Activated naive CD4-positive, alpha-beta T cell treated with anti-CD3 and anti-CD28 coated beads, Interleukin-2, amount 10 ng/mL, durations not matched to agents 7 days and 5 days (primary cell): Measurements from ENCODE around the gene FAM163B.

Experiments
- CTCF ChIA-PET: fragments of 350-600 bp; sonication (Branson Sonifier 250); formaldehyde crosslinking; loops from one replicate; lab custom pipeline; 2021; ENCODE audit warnings: antibody characterized with exemption; lab: Charles Lee
- DNase-seq: peaks from one replicate; pipeline ENCODE4 v3.0.0-alpha.2; 2020
- H3K27ac Mint-ChIP-seq: one replicate; pipeline ENCODE4 v1.8.0; 2021; ENCODE audit warnings: mild to moderate bottlenecking, moderate library complexity, mixed read lengths
- H3K27me3 Mint-ChIP-seq: one replicate; pipeline ENCODE4 v1.8.0; 2021; ENCODE audit warnings: mild to moderate bottlenecking, mixed read lengths
- H3K36me3 Mint-ChIP-seq: one replicate; pipeline ENCODE4 v1.8.0; 2021; ENCODE audit warnings: mixed read lengths
- H3K4me1 Mint-ChIP-seq: one replicate; pipeline ENCODE4 v1.8.0; 2021; ENCODE audit warnings: mixed read lengths
- H3K4me3 Mint-ChIP-seq: one replicate; pipeline ENCODE4 v1.8.0; 2021; ENCODE audit warnings: mild to moderate bottlenecking, moderate library complexity, mixed read lengths
- H3K9me3 Mint-ChIP-seq: one replicate; pipeline ENCODE4 v1.8.0; 2021; ENCODE audit warnings: mixed read lengths

FAM163B gene

DNA sequence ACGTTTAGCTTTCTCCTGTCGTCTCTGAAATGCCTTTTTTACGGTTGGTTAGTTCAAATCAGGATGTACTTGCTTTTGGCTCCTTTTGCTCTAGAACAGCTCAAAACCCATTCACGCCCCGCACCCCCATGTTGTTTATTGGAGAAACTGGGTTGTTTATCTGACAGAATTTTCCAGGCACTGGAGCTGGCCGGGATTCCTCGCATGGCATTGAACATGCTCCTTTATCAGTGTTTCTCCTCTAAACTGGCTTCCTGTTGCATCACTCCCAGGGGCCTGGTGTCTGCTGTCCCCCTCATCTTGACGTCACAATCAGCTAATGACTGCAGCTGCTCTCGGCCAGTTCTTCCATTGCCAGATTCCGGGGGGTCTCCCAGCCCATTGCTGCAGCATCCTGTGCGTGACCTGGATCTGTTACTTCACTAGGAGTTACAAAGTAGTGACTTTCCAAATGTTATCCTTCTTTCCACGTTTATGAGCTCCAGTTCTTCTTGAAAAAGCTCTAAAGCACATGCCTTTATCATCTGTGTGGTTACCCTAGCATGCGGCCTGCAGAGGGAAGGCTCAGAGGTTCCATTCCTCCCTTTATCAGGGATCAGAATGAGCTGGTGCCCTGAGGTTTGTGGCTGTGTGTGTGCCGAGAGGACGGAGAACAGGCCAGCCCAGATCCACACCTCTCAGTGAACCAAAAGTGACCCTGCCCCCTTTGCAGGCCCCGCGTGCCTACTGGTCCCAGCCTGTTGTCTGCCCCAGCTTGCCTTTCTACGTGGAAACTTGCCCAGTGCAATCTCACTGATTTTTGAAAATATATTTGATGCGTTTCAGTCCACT lies 27.5 kb downstream of the FAM163B start:
- Mint-ChIP-seq H3K27me3 (peaks cover 88% of the 10 kb centered on the region), H3K36me3 (no peaks in the 10 kb centered on the region), H3K27ac (no peak overlapping the region)

DNA sequence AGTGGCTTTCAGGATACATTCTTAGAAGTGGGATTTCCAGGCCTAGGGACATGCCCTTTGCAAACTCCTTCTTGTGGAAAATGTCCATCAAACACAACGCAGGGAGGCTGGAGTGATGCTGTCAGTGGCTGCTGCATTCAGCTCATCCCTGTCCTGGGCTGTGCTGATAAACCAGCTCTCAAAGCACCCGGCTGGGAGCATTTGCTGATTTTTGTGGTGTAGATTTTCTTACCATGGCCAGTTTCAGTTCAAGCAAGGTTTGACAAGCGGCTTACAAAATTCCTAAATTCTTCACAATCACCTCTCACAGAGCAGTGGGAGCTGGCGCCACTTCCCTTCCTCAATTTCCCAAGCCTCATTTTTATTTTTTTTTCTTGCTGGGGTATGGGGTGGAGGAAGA lies 28.2 kb downstream of the FAM163B start:
- Mint-ChIP-seq H3K36me3 (no peaks in the 10 kb centered on the region), H3K4me3 (no peak overlapping the region), H3K27me3 (peaks cover 86% of the 10 kb centered on the region), H3K9me3 (no peaks in the 10 kb centered on the region), H3K4me1 (peaks cover 6% of the 10 kb centered on the region), H3K27ac (no peak overlapping the region)
- CTCF ChIA-PET, result interaction anchor here (1.2 kb wide), 1 partner anchor 10 kb away, joined by 3 read pairs; no protein-coding TSS in a partner anchor
- no peak for DNase-seq

More for the DNA sequence above, 27.5 kb downstream of the FAM163B start:
- no peak overlapping the region for H3K4me3 Mint-ChIP-seq
- DNase-seq, result no peak
- CTCF ChIA-PET, result no interaction called here
- H3K4me1 Mint-ChIP-seq, result peaks cover 2% of the 10 kb centered on the region
- H3K9me3 Mint-ChIP-seq, result no peaks in the 10 kb centered on the region

DNA sequence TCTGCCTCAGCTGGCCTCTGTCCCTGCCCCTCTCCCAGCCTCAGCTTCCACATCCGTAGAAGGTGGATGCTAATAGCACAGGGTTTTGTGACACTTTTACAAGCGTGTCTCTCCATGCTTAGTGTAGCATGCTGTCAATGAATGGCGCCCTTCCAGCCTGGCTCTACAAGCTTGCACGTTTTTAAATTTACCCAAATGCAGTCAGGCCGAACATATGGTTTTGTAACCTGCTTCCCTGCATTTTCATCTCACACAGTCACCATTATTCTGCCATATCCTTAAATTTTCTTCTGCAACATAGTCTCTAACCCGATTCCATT lies 28.8 kb downstream of the FAM163B start:
- H3K4me1 Mint-ChIP-seq, result peaks cover 6% of the 10 kb centered on the region
- H3K4me3 Mint-ChIP-seq, result no peak overlapping the region
- H3K27ac Mint-ChIP-seq, result no peak overlapping the region
- peaks cover 86% of the 10 kb centered on the region for H3K27me3 Mint-ChIP-seq
- no peaks in the 10 kb centered on the region for H3K36me3 Mint-ChIP-seq
- H3K9me3 Mint-ChIP-seq, result no peaks in the 10 kb centered on the region
- DNase-seq, result no peak
- CTCF ChIA-PET, result interaction anchor here (1.0 to 1.2 kb wide), 2 partner anchors 9 kb away, joined by 3 read pairs; no protein-coding TSS in a partner anchor

DNA sequence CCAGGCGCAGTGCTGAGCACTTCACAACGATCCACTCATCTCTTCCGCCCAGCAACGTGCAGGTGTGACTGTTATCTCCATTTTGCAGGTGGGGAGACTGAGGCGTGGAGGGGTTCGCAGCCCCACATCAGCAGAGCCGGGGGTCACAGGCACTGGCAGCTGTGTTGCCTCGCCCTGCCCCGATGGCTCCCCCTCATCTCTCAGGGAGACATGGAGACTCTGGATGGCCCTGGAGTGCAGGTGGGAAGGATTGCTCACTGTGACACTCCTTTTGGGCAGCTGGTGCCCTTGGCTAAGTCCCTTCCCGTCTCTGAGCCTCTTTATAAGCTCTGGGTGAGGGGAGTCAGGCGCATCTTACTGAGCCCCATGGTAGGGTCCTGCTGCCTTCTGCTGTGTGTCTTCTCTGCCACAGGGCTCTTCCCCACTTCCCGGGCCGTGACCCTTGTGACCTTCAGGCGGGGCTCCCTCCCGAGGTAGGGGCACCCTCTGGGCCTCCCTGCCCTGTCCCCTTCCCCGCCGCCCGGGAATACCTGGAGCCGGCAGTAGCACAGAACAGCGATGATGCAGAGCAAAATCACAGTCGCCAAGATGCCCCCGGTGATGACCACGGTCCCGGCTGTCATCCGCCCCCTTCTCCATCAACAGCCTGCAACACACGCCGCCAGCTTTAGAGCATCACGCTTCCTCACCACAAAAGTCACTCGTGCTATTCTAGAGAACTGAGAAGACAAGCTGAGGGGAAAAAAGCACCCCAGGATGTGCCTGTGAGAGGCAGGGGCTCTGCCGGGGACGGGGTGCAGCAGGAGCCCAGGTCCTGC lies 29.4 kb downstream of the FAM163B start:
- peaks cover 81% of the 10 kb centered on the region for H3K27me3 Mint-ChIP-seq
- CTCF ChIA-PET, result interaction anchor here (1.0 to 1.2 kb wide), 2 partner anchors 9 to 10 kb away, joined by 3 read pairs; no protein-coding TSS in a partner anchor

DNA sequence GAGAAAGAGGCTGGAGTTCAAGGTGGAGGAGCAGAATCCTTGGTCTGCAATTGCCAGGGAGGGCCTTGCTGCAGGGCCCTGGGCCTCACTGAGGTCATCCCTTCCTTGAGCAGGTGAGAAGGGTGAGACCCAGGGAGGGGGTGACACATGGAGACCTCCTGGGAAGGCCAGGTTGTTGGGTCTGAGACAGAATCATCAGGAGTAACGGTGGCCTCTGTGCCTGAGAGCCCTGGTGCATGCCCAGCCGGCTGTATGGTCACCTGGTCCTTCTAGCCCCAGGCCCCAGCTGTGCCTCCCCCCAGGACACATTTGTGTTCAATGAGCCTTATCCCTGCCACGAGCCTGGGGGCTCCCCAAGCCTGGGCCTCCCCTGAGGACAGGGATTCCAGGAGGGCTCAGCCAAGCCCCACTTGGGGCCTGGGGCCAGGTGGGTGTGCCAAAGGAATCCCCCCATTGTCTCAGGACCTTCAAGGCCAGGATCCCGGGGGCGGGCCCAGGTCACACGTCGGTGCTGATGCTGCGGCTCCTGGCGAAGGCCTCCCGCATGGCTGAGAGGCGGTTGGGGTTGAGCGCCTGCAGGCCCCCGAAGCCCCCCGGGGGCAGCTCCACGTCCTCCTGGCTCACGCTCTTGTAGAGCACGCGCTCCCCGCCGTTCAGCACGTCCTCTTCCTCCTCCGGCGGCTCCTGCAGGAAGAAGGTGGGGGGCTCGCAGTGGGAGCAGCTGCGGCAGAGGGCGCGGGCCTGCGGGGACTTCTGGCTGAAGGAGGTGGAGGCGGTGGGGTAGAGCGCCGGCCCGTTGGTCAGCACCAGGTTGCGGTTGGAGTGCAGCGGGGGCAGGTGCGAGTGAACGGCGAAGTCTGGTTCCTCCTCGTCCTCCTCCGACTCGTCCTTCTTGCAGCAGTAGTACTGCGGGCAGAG lies 30.4 kb downstream of the FAM163B start:
- Mint-ChIP-seq H3K9me3 (no peaks in the 10 kb centered on the region), H3K27ac (no peak overlapping the region), H3K4me3 (no peak overlapping the region), H3K27me3 (peaks cover 71% of the 10 kb centered on the region), H3K4me1 (peaks cover 6% of the 10 kb centered on the region), H3K36me3 (no peaks in the 10 kb centered on the region)
- CTCF ChIA-PET, result no interaction called here
- DNase-seq, result no peak

More for the DNA sequence above, 29.4 kb downstream of the FAM163B start:
- Mint-ChIP-seq H3K4me1 (peaks cover 6% of the 10 kb centered on the region), H3K36me3 (no peaks in the 10 kb centered on the region), H3K9me3 (no peaks in the 10 kb centered on the region), H3K4me3 (no peak overlapping the region), H3K27ac (no peak overlapping the region)
- no peak for DNase-seq

DNA sequence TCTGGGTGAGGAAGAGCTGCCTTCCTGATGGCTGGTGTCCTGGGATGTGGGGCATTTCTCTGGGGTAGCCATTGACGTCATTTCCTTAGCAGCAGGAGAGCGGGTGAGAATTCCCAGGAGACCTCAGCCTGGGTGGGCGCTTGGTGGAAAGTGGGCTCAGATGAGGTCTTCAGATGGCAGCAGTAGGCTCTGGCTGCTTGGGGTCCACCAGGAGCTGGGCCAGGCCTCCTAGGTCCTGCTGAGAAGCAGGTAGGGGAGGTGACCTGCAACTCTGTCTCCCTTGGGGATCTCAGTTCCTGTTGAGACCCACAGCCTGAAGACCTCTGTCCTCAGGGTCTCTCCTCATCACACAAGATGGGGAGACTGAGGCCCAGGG lies 31.5 kb downstream of the FAM163B start:
- Mint-ChIP-seq H3K9me3 (no peaks in the 10 kb centered on the region), H3K27me3 (peaks cover 67% of the 10 kb centered on the region), H3K36me3 (no peaks in the 10 kb centered on the region), H3K4me1 (peaks cover 6% of the 10 kb centered on the region), H3K4me3 (no peak overlapping the region), H3K27ac (no peak overlapping the region)
- CTCF ChIA-PET, result no interaction called here
- no peak for DNase-seq

DNA sequence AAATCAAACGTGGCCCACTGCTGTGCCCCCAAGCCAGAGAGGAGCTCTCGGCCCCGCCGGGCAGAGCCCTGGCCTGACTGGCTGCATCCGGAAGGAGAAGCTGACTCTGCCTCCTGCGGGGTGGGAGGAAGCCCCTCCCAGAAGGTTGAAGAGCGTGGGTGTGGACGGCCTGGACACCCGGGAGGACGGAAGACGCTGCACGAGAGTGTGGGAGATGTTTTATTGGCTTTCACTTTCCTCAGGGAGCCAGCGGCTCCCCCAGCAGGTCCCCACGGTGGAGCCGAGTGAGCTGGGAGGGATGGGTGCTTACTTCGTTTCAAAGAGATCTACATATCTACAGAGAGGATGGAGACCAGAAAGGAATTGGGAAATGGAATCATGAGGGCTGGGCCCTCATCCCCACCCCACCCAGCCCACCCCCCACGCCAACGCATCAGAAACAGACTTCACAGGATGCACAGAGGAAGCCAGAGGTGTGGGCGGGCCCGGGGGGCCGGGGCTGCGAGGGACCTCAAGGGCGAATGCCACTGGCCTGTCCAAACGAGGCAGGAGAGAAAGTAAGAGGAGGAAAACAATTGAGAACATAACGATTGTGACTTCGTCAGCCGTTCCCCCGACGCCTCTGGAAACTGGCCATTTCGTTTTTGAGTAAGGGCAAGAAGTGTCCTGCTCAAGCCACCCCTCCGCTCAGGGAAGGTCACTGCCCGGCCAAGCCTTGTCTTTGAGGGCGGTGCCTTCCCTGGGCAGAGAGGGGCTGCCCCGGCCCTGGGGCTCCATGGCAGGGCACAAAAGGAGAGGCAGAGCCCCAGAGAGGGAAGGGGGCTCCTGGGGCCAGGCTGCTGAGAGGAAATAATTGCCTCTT lies 32.1 kb downstream of the FAM163B start:
- H3K27me3 Mint-ChIP-seq, result peaks cover 61% of the 10 kb centered on the region

DNA sequence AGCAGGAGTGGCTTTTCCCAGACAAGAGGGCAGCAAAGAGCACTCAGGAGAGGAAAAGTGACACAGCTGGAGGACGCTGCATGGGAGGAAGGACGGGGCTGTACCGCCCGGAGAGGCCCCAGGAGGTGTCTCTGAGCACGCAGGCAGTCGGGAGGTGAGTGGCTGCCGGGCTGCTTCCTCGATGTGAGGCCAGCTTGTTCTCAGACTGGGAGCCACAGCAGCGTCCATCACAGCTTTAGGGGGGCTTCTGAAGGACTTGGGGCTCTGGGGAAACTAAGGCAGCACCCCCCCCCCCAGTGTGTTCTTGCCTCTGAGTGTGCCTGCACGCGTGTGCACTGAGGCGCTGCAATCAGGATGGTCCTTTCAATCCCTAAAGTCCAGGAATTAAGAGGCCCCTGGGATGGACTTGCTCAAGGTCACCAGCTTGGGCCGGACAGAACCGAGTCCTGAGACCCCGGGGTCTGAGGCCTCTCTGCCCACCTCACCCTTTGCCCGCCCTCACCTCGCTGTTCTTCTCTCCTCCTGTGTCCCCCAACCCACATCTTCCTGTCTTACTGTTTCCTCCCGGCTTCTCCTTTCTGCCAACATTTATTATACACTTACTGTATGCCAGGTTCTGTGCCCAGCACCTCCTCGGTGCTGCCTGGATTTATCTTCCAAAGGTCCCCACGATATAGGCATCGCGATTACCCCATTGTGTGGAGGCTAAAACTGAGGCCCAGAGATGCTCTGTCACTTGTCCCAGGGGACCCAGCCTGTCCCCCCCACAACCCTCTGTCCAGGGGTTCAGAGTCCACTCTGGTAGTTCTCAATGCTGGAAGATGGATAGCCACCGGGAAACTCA lies 32.9 kb downstream of the FAM163B start:
- no peaks in the 10 kb centered on the region for H3K36me3 Mint-ChIP-seq
- CTCF ChIA-PET, result no interaction called here
- H3K27me3 Mint-ChIP-seq, result peaks cover 53% of the 10 kb centered on the region
- H3K4me3 Mint-ChIP-seq, result no peak overlapping the region
- H3K4me1 Mint-ChIP-seq, result peaks cover 6% of the 10 kb centered on the region
- no peaks in the 10 kb centered on the region for H3K9me3 Mint-ChIP-seq
- H3K27ac Mint-ChIP-seq, result no peak overlapping the region
- no peak for DNase-seq

More for the DNA sequence above, 32.1 kb downstream of the FAM163B start:
- peaks cover 6% of the 10 kb centered on the region for H3K4me1 Mint-ChIP-seq
- H3K36me3 Mint-ChIP-seq, result no peaks in the 10 kb centered on the region
- H3K9me3 Mint-ChIP-seq, result no peaks in the 10 kb centered on the region
- DNase-seq, result no peak
- H3K27ac Mint-ChIP-seq, result no peak overlapping the region
- H3K4me3 Mint-ChIP-seq, result no peak overlapping the region
- CTCF ChIA-PET, result no interaction called here

DNA sequence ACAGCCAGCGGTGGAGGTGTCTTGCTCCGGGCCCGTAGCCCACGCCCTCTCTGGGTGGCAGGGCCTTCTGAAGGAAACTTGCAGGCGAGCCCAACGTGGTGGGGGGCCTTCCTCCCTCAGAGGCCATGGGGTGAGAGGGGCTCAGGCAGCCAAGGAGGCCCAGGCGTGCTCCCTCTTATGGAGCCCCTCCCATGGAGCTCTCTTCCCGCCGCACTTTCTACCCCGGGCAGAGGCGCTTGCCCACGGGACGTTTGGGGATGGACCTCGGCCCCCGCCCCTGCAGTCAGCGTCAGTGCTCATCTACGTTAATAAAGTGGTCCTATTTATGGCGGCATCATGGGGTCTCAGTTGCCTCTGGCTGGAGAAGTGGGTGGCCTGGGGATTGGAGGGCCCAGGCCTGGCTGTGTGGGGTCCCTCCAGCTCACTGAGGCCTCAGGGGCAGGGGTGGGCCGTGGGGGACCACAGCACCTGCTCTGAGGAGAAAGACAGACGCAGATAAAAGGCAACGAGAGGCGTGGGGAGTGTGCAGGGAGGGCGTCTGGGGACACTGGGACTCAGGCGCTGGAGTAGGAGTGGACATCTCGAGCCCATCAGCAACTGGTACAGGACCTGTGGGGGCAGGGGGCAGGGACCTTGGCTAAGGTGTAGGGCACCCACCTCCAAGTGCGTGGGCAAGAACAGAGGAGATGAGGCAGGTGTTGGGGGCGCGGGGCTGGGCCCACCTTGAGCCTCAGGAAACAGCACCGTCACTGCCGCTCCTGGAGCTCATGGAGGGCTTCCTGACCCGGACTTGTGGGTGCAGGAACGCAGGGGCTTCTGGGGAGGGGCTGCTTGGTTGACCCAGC lies 33.8 kb downstream of the FAM163B start:
- Mint-ChIP-seq H3K4me3 (no peak overlapping the region), H3K27ac (no peak overlapping the region), H3K4me1 (peaks cover 6% of the 10 kb centered on the region), H3K9me3 (no peaks in the 10 kb centered on the region), H3K36me3 (no peaks in the 10 kb centered on the region), H3K27me3 (peaks cover 49% of the 10 kb centered on the region)
- no peak for DNase-seq
- CTCF ChIA-PET, result no interaction called here

DNA sequence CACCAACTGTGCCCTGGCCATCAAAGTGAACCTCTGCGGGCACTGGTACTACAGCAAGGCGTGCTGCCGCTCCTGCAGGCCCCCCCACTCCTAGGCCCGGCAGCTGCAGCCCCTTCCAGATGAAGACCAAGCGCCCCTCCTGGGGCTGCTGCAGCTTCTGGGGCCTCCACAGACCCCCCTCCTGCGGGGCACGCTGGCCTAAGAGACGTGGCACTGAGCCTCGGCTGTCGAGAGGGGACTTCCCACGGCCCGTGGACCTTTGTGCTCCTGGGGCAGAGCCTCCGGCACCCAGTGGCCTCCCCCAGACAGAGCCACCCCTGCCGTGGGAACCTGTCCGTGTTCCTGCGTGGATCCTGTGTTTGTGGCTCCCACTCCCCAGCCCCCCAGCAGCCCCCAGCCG lies 34.4 kb downstream of the FAM163B start:
- DNase-seq, result no peak
- Mint-ChIP-seq H3K27ac (no peak overlapping the region), H3K9me3 (no peaks in the 10 kb centered on the region), H3K4me1 (peaks cover 6% of the 10 kb centered on the region), H3K36me3 (no peaks in the 10 kb centered on the region), H3K4me3 (no peak overlapping the region), H3K27me3 (peaks cover 43% of the 10 kb centered on the region)
- CTCF ChIA-PET, result no interaction called here

DNA sequence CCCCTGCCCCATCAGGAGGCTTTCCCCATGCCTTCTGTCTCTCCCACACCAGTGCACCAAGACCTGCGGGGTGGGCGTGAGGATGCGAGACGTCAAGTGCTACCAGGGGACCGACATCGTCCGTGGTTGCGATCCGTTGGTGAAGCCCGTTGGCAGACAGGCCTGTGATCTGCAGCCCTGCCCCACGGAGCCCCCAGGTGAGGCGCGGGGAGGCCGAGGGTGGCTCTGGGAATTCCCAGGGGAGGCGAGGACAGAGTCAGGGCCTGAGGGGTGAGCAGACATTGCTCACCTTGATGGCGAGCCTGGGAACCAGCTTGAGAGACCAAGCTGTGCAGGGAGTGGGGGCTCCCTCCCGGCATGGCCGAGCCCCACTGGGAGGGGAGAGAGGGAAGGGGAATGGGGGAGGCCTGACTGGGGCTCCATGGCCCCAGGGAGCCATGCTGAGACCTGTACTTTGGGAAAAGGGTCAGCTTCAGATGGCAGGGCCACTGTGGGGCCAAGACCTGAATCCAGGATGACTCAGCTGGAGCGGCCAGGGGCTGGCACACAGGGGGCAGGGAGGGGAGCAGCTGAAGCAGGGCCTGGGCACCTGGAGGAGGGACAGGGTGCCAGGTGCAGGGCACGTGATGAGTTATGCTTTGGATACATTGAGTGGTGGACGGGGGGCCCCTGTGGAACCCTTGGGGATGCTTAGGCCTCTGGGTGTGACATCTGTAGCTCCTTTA lies 35.2 kb downstream of the FAM163B start:
- Mint-ChIP-seq H3K27ac (no peak overlapping the region), H3K36me3 (no peaks in the 10 kb centered on the region), H3K4me3 (no peak overlapping the region), H3K9me3 (no peaks in the 10 kb centered on the region), H3K4me1 (peaks cover 6% of the 10 kb centered on the region), H3K27me3 (peaks cover 35% of the 10 kb centered on the region)
- CTCF ChIA-PET, result no interaction called here
- no peak for DNase-seq
